GM18499 (cell line): ENCODE measurements around the gene APBB2.

Experiments
- ATAC-seq: cut with Tn5 transposase; IDR thresholded peaks from one replicate; pipeline ENCODE4 v1.9.1; 2021; ENCODE audit warnings: moderate number of reproducible peaks; ENCODE audit not compliant: insufficient read depth, unreplicated experiment

APBB2 gene

DNA sequence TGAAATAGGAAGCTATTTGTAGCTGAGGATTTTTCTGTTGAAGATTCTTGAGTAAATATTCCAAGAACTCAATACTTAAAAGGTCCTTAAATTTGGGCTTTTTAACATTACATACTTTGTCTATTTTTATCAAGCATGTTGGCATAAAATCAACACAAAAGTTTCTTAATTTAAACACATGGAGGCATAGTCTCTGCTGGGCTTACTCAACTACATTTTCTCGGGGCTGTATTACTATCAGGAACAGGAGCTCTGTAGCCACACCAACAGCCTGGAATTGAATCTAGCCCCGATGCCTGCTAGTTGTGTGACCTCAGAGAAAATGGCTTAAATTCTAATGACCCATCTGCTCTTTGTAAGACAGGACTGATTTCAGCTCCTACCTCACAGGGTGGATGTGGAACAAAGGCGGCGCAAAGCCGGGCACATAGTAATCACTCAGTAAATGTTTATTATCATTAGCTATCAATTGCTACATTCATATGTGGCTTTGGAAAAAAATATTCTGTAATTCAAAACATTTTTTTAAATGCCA lies 257.6 kb downstream of the APBB2 start:
- ATAC-seq: no peak

DNA sequence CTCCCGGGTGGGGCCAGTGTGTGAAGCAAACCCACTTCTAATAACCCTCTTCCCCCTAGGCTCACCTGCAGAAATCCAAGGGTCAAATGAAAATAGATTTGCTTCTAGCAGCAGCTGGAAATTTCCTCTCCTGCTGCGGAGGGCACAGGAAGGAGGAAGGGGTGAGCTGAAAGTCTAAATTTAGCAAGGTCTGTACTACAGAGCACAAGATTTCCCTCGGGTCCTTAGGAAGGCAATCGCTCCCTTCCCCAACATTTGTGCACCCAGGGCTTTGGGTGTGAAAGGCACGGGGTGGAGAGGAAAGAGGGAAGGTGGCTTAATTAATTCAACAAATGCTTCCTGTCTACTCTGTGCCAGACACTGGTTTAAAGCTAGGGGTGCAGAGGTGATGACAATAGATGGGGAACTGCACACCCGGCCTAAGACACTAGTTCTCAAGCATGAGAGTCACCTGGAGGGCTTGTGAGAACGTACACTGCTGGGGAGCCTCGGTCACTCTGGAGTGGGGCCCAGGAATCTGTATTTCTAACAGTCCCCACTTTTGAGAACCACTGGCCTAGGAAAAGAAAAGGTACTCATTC lies 260.2 kb downstream of the APBB2 start:
- no peak for ATAC-seq

DNA sequence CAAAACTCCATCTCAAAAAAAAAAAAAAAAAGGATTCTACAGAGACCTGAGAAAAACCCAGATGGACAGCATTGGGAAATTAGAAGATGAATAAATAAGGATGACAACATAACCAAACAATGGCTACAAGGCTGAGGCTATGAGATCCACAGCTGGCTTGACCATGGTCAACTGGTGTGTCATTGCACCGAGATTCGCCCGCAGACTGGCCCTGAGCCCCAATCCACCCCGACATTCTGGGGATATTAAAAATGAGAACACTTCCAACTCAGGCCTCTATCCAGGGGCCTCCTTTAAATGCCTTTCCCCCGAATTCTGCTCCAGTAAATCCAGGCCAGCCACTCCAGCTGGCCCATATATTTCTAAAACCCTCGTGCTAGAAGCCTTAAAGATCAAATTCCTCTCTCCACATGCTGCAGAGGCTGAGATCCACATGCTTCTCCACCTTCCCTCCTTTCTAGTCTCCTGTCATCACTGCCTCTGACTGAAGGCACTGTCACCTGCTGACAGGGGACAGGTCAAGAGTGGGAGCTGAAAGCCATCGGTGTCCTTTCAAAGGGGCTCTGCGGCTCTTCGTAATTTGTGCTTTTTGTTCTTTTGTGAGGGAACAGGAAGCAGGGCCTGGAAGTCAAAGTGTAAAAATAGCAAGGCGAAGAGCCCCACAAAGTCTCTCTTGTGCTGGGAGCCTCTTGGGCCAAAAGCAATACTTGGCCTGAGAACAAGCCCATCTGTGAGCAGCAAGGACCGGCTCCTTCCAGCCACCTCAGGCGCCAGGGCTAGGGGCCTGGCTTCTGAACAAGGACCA lies 260.9 kb downstream of the APBB2 start:
- ATAC-seq: no peak

DNA sequence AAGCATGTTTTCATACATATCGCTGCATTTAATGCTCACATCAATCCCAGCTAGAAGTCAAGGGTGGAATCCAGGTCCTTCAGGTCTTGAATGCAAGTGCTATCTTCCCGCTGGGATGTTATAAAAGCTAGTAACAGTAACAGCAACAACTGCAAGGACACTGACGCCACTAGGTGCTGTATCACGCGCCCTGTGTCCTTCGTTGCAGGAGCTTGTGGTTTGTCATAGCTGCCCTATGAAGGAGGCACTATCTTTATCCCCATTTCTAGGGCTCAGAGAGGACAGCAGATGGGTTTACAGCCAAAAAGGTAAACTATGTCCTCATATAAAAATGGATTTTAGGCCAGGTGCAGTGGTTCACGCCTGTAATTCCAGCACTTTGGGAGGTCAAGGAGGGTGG lies 261.7 kb downstream of the APBB2 start:
- no peak for ATAC-seq

DNA sequence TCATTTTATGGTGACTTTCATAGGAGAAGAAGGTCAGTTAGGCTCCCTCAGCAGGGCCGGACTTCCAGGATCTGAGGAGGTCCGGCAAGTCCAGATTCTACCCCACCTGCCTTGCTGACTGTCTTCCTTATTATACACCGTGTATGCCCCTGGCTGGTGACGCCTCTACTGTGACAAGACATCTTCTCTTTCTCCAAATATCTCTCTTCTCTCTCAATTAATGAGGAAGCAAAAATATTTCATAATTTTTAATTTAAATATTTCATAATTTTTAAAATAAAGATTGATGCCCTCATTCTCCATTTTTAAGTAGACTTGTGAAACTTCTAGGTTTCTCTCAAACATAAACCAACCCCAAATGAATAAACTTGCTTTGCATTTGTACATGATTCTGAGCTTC lies 262.1 kb downstream of the APBB2 start:
- no peak for ATAC-seq

DNA sequence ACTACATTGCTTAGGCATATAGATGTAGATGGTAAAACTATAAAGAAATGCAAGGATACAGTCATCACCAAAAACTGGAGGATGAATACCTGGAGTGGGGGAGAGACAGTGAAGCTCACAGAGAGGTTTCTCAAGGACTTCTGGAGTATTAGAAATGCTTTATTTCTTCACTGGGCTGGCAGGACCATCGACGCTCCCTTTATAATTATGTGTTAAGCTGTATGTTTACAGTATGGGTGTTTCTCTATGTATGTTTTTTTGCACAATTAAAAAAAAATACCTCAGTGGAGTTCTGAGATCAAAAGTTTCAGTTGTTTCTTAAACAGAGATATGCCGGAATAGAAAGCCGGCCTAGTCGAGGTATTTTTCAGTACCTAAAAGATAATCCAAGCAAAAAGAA lies 263.3 kb downstream of the APBB2 start:
- ATAC-seq: no peak

DNA sequence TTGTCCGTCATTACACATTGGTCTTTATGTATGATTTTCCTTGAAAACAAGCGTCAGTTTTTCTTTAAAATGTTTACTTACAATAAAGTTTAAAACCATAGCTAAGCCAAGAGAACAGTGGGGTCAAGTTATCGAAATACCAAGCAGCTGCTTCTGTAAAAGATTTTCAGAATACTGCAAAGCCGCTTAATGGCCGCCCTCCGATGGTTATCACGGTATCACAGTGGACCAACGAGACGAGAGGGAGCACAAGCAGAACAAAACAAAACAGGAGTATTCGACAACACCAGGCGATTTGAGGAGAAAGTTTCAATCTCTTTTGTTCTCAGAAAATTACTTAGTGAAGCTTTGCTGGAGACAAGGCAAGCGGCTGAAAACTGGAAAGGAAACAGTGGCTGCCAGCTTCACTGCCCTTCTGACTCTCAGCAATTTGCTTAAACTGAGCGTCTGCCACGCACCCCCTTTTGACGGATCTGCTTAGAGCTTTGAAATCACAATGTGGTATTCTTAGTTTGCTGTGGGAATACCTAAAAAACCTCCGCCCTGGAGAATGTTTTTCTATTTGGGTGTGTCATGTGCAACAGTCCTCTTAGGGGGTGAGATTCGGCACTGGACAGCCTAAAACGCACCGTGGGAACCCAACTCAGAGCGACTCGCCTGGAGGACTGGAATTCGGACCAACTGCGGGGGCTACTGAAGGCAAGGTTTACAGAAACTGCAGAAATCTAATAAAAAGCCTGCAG lies 264.8 kb downstream of the APBB2 start:
- ATAC-seq: no peak

DNA sequence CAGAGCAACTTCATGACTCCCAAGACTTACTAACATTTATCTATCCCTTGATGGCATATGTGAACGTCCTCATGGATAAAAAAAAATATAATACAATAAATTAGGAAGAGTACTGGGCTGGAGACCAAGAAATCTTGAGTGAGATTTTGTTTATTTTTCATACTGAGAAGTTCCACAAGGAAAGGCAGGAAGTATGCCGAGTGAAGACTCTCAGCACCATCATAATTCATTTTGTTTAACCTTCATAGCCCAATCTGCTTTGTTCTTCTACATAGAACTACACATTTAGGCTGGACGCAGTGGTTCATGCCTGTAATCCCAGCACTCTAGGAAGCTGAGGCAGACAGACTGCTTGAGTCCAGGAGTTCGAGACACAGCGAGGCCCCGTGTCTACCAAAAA lies 266.3 kb downstream of the APBB2 start:
- ATAC-seq: no peak

DNA sequence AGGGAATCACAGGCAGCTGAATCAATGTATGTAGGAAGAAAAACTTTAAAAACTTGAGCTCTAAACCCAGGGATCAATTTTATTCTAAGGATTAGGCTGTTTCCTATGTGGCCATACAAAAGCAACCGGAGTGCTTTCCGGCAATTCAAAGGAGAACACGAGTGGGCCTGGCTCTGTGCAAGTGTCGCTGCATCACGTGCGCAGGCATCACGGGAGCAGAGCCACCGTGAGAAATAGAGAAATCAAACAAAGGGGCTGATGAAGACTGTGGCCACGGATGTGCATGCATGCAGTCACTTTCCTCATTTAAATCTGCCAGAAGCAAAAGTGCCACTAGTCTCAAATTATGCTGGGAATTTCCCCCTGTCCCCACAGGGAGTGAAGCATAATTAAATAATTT lies 267.7 kb downstream of the APBB2 start:
- no peak for ATAC-seq

DNA sequence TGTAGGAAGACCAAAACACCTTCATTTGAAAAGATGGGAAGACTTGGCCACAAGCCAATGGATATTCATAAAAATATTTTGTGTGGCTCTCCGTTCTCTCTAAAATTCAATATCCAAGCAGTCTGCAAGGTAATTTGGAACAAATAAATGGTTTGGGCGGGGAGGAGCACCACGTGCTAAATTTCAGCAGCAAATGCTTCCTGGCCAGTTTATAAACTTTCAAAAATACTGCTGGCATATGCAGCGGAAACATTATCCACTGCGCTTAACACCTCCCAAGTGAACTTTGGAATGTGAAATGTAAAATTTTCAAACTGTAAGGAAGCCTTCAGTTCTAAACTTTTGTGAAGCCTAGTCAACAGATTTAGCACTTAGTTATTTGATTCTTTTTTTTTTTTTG lies 273.6 kb downstream of the APBB2 start:
- no peak for ATAC-seq

DNA sequence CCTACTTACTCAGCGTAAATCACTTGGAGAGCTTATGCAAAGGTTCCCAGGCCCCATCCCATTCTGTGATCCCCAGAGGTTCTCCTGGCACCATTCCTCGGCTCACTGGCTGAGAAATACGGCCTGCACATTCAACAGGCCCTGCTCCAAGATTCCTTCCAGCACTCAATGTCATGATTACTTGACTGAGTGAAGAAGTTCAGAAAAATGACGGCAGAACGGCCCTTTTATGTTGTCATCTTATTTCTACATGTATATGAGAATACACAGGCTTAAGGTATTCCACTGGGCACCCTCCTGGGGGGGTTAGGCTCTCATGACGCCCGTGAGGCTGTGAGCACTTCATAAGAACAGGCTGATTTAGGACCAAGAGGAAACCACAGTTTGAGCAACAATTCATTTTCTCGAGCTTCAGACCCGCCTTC lies 274.0 kb downstream of the APBB2 start:
- ATAC-seq: no peak

DNA sequence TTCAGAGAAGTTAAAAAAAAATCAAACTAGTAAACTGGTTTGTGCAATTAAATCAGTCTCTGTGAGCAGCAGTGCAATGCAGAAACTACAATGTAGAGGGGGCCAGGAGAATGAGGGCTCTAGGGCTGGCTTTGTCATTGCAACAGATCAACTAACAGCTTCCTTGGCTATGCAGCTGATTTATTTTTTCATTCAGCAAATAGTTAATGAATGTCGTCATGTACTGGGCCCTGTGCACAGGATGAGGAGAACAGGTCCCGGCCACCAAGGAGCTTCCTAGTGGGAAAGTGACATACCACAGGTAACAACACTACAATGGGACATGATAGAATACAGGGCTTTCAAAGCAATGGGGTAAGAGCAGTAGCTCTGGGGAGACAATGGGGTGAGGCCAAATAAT lies 274.5 kb downstream of the APBB2 start:
- no peak for ATAC-seq

DNA sequence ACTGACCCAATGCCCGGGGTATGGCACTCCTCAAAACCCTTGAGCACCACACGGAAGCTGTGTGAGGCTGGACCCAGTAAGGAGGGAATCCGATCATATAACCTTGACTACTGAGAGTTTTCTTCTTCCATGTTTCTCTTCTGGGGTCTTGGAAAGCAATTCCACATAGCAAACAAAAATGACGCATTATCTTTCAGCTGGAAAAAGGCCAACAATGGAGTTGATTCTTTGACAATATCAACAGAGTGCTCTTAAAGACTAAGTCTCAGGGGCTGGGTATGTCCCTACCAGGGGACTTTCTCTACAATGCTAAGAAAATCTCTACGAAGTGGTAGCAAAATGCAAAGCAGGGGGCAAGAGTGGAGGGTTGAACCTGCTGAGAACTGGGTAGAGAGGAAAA lies 276.0 kb downstream of the APBB2 start:
- no peak for ATAC-seq

DNA sequence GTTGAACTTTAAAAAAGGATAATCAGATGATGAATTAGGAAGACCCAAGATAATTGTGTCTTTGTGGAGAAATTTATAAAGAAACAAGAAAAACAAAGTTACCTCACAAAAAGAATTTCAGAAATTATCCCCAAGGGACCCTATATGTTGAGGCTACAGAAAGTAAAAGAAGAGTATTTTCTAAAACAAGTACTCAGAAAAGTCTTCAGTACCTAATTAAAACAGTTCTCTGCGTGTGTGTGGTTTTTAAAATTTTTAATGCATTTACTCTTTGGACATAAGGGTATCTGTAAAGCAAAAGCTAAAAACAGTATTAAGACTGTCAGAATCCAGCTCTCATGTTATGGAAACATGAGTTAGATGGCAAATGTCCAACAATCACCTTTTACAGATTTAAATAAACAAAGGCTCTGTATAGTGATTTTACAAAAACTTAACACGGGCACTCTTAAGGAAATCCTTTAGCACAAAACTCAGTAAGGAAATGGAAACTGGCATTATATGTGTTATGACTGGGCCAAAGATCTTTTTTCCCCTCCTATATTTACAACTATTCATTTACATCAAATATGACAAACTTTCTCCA lies 277.1 kb downstream of the APBB2 start:
- no peak for ATAC-seq

DNA sequence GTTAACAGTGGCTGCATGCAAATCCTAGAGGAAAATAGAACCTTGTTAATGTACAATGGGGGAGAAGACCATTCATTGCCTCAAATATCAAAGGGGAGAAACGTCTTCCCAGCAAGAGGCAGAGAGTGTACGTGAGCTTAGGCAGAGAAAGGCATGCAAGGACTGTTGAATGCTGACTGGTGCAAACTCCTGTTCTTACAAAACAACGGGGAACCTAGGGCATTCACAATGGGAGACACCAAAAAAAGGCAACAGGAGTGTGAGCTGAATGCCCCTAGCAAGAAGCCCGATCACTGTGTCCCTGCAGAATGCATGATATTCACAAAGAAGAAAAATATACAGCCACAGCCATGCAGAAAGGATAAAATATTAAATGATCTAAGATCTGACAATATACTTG lies 279.7 kb downstream of the APBB2 start:
- no peak for ATAC-seq

DNA sequence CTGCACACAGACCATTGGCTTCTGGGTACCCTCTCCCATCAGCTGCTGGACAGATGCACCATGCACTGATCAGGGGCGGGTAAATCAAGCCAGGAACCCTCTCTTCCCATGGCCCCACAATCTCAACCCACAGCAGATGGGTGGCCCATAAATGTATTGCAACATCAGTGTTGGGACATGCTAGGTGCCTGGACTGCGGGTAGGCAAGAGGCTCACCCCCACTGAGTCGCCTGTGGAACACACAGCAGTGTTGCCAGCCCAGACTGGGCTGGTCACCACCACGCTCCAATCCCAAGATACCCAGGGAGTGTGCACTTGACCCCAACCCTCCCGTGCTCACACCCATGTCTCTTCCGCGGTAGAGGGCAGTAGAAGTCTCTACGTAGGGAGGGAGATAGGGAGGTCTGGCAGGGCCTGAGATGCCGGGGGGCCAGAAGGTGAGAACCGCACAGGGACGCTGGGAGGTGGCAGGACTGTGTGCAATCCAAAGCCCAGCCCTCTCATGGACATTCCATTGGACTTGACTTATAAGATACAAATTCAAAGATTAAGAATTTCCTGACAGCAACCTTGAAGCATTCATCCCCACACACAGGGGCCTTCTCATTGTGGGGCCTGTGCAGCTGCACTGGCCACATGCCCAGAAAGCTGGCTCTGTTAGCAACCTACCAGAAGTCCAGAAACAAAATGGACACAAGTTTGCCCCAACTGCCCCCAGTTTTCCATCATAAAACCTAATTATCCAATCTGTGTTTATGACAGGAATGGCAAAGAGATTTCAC lies 280.9 kb downstream of the APBB2 start:
- no peak for ATAC-seq

DNA sequence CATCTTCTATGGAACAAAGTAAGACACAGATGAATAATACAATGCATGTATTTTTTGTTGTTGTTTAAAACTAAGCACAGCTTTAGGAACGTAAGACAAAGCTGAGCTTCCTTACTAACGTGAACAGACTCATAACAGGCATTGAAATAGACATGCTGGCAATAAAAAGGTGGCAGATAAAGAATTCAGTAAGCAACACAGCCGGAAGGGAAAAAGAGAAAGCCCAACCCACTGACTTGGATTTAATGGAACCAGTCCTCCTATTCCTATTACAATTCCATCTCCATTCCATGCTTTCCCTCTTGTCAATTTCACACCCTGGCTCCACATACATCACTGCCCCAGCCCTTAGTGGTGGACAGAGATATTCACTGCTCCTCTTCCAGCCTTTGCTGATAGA lies 282.5 kb downstream of the APBB2 start:
- ATAC-seq: no peak

DNA sequence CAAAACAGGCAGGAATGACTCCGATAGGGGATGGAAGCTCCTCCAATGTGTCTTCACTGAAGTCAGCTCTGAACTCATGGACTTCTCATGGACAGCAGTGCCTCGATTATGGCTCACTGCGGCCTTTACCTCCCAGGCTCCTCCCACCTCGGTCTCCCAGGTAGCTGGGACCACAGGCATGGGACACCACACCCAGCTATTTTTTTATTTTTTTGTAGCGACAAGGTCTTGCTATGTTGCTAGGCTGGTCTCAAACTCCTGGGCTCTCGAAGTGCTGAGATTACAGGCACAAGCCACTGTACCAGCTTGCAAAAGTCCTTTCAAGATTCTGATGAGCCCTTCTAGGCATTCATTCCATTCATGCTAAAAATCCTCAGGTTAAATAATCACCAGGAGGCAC lies 283.1 kb downstream of the APBB2 start:
- ATAC-seq: no peak

DNA sequence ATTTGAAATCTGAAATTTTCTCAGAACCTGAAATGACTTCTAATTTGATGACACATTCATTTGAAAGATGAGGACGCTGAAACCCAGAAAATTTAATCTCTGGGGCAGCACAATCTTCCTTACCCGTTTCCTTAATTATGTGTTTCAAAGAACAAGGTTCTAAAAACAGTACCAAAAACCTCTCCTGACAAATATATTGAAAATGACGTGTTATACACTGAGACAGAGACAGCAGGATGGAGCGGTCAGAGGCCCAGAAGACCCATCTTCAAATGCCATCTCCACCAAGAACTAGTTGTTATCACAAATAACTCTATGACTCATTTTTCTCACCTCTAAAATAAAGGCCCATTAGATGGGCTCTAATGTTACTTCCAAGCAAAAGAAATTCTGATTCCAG lies 287.3 kb downstream of the APBB2 start:
- no peak for ATAC-seq

DNA sequence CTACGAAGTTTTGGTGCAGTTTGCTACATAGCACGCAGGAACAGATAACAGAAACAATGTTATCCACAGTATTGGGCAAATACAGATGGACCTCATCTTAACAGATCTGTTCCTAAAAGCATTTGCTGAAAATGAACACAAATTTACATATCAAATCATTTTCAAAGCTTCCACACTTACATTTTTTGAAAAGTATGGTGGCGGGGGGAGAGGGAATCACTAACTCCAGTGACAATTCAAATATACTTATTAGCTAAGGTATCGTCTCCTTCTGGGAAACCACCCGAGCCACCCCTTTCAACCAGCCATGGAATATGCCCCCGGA lies 289.6 kb downstream of the APBB2 start:
- no peak for ATAC-seq
